Hematopoietic multipotent progenitor cell treated with erythropoietin and hydrocortisone succinate and interleukin-3 and kit ligand, for 6 days (in vitro differentiated cells): ENCODE data around the gene ACBD6.
A peak's percentile ranks its signal among the peaks of the same experiment; 100 is the strongest.
"Not testable (repeated sequence)": the region's sequence is repeated elsewhere in the genome, so short reads cannot be mapped to it uniquely, and the experiment has no call there.

ENCODE experiments used
- DNase-seq: peaks from one replicate; pipeline ENCODE4 v3.0.0-alpha.2; 2015

Gene ACBD6

GRCh38 chr1:180486092-180486491, 16.3 kb downstream of the ACBD6 start:
- DNase-seq, result no peak

GRCh38 chr1:180484490-180484889, 17.9 kb downstream of the ACBD6 start:
- DNase-seq, result no peak

- peak; percentile 85 for DNase-seq
Measured at GRCh38 chr1:180482425-180483275, 19.7 kb downstream of the ACBD6 start.

- DNase-seq, result no peak
Measured at GRCh38 chr1:180470031-180470430, 32.3 kb downstream of the ACBD6 start.

GRCh38 chr1:180468311-180468710, 34.1 kb downstream of the ACBD6 start:
- no peak for DNase-seq

GRCh38 chr1:180462102-180462501, 40.3 kb downstream of the ACBD6 start:
- no peak for DNase-seq

GRCh38 chr1:180461682-180462081, 40.7 kb downstream of the ACBD6 start:
- DNase-seq, result not testable (repeated sequence)

- DNase-seq, result no peak
Measured at GRCh38 chr1:180458807-180459206, 43.6 kb downstream of the ACBD6 start.

- DNase-seq, result no peak
Measured at GRCh38 chr1:180456191-180456590, 46.2 kb downstream of the ACBD6 start.

- DNase-seq, result no peak
Measured at GRCh38 chr1:180451504-180451903, 50.9 kb downstream of the ACBD6 start.

- DNase-seq, result no peak
Measured at GRCh38 chr1:180444522-180444921, 57.9 kb downstream of the ACBD6 start.

GRCh38 chr1:180440335-180440734, 62.0 kb downstream of the ACBD6 start:
- DNase-seq, result no peak

- DNase-seq, result no peak
Measured at GRCh38 chr1:180435566-180435965, 66.8 kb downstream of the ACBD6 start.

GRCh38 chr1:180433873-180434272, 68.5 kb downstream of the ACBD6 start:
- DNase-seq, result no peak

- no peak for DNase-seq
Measured at GRCh38 chr1:180431683-180432082, 70.7 kb downstream of the ACBD6 start.

- no peak for DNase-seq
Measured at GRCh38 chr1:180428782-180429695, 73.3 kb downstream of the ACBD6 start.

- no peak for DNase-seq
Measured at GRCh38 chr1:180425952-180426351, 76.4 kb downstream of the ACBD6 start.

- no peak for DNase-seq
Measured at GRCh38 chr1:180424848-180425457, 77.4 kb downstream of the ACBD6 start.

- DNase-seq, result no peak
Measured at GRCh38 chr1:180421614-180422013, 80.8 kb downstream of the ACBD6 start.

- not testable (repeated sequence) for DNase-seq
Measured at GRCh38 chr1:180421145-180421544, 81.2 kb downstream of the ACBD6 start.

GRCh38 chr1:180415985-180416633, 86.3 kb downstream of the ACBD6 start:
- DNase-seq, result peak; percentile 71

GRCh38 chr1:180415236-180415848, 87.0 kb downstream of the ACBD6 start:
- no peak for DNase-seq
